ENCODE measurements around the gene NPR2.

- no peak for TF ChIP-seq CTCF (IDR thresholded peaks at IDR 0.05)
- no peak for TF ChIP-seq POLR2A (IDR thresholded peaks at IDR 0.05)
Measured at GRCh38 chr9:35842020-35842745, 50.8 kb downstream of the NPR2 start.
